GM12878 (cell line): ENCODE results near the gene JADE3. TPM values are rescaled to one million over a fixed set of nuclear protein-coding genes. Genes with fewer than 3 reads are reported as not detected.

Source experiments
- ATAC-seq: fragments of 200-7000 bp; cut with Tn5 transposase; 3 replicates; pipeline ENCODE4 v1.9.1; 2020; ENCODE audit warnings: mild to moderate bottlenecking, moderate library complexity
- BruUV-seq: library from RNA; stranded (reverse); fragments of 400-500 nt; replicated peaks from 2 replicates; lab custom pipeline; 2021; lab: Mats Ljungman, UMichigan
- CTCF ChIA-PET: fragments of 300-600 bp; sonication (Branson Sonifier 250); formaldehyde crosslinking; extraction: SDS; loops from one replicate; lab custom pipeline; 2021; ENCODE audit warnings: inconsistent platforms; lab: Yijun Ruan, JAX
- POLR2A ChIA-PET: fragments of 350-600 bp; formaldehyde crosslinking; extraction: SDS; loops from one replicate; lab custom pipeline; 2021; ENCODE audit warnings: inconsistent platforms; lab: Charles Lee
- RAD21 ChIA-PET: fragments of 300-600 bp; sonication (Branson Sonifier 250); formaldehyde crosslinking; loops from one replicate; lab custom pipeline; 2023; ENCODE audit warnings: antibody characterized with exemption; ENCODE audit not compliant: unreplicated experiment; lab: Charles Lee
- SMC1A ChIA-PET: fragments of 300-600 bp; sonication (Branson Sonifier 250); formaldehyde crosslinking; loops from one replicate; lab custom pipeline; 2023; ENCODE audit not compliant: unreplicated experiment, uncharacterized antibody; lab: Charles Lee
- DNase-seq: peaks from one replicate; pipeline ENCODE4 v3.0.0-alpha.2; 2011; ENCODE audit warnings: low read depth, low spot score
- FAIRE-seq: peaks from 3 replicates; lab custom pipeline; 2011; peaks lifted over from hg19 to GRCh38; lab: Jason Lieb, UNC
- H2AFZ ChIP-seq: 2 replicates; pipeline ENCODE4 v1.6.0; 2011; ENCODE audit warnings: low read depth, low read length, control low read depth; ENCODE audit not compliant: control insufficient read depth
- H3K27ac ChIP-seq: 2 replicates; pipeline ENCODE4 v1.5.1; 2011; ENCODE audit warnings: control low read depth; ENCODE audit not compliant: control insufficient read depth, insufficient read depth
- H3K27me3 ChIP-seq, 2 experiments: replicated peaks in 1 of 2; 2 replicates each; pipeline versions ENCODE4 v1.6.0 to v1.6.1; 2011; ENCODE audit warnings: low read length in 1 of 2; ENCODE audit not compliant: control insufficient read depth in 2 of 2, insufficient read depth in 2 of 2
- H3K36me3 ChIP-seq, 2 experiments: 2 replicates each; pipeline ENCODE4 v1.5.1; 2011; ENCODE audit warnings: low read length in 1 of 2; ENCODE audit not compliant: control insufficient read depth in 2 of 2, insufficient read depth in 2 of 2
- H3K4me1 ChIP-seq: 2 replicates; pipeline ENCODE4 v1.6.1; 2011; ENCODE audit warnings: mild to moderate bottlenecking, low read length, moderate library complexity, mixed read lengths; ENCODE audit not compliant: control insufficient read depth, insufficient read depth
- H3K4me2 ChIP-seq: 2 replicates; pipeline ENCODE4 v1.6.0; 2011; ENCODE audit warnings: control low read depth; ENCODE audit not compliant: control insufficient read depth, insufficient read depth
- H3K4me3 ChIP-seq: fragments of 200-600 bp; sonication (generic); 2 replicates; pipeline ENCODE4 v1.5.1; 2016
- H3K79me2 ChIP-seq: 2 replicates; pipeline ENCODE4 v1.6.0; 2011; ENCODE audit warnings: low read length; ENCODE audit not compliant: control insufficient read depth, insufficient read depth
- H3K9ac ChIP-seq: 2 replicates; pipeline ENCODE4 v1.8.0; 2011; ENCODE audit warnings: low read length, control low read depth, mixed read lengths; ENCODE audit not compliant: control insufficient read depth, insufficient read depth
- H3K9me3 ChIP-seq: replicated peaks from 3 replicates; pipeline ENCODE4 v1.5.1; 2011; ENCODE audit warnings: mild to moderate bottlenecking, low read length; ENCODE audit not compliant: control insufficient read depth, insufficient read depth
- H4K20me1 ChIP-seq: 2 replicates; pipeline ENCODE4 v1.6.0; 2011; ENCODE audit not compliant: control insufficient read depth, insufficient read depth
- BMI1 ChIP-seq: fragments of 450-650 bp; IDR thresholded peaks from 2 replicates; pipeline ENCODE4 v1.6.1; 2016; ENCODE audit warnings: mild to moderate bottlenecking, moderate library complexity, borderline replicate concordance
- CTCF ChIP-seq, 3 experiments: IDR thresholded peaks in 2 of 3; conservative IDR thresholded peaks in 1 of 3; 2 replicates each; pipeline ENCODE4 v1.5.1; 2011; ENCODE audit warnings: low read depth in 3 of 3, low read length in 3 of 3, mild to moderate bottlenecking in 3 of 3, control low read depth in 2 of 3, moderate library complexity in 2 of 3, inconsistent platforms in 1 of 3, mixed read lengths in 1 of 3; ENCODE audit not compliant: control insufficient read depth in 2 of 3, insufficient read depth in 1 of 3; ENCODE audit errors: extremely low read depth in 1 of 3
- EED ChIP-seq: sonication (generic); IDR thresholded peaks from 2 replicates; pipeline ENCODE4 v1.6.1; 2016; ENCODE audit warnings: antibody characterized with exemption, low read depth
- ESRRA ChIP-seq: IDR thresholded peaks from 2 replicates; pipeline ENCODE4 v1.6.1; 2012; ENCODE audit warnings: mild to moderate bottlenecking, low read length, improper control_type of control experiment
- ETV6 ChIP-seq, 2 experiments: fragments of 450-650 bp in 1 of 2; IDR thresholded peaks in 1 of 2; conservative IDR thresholded peaks in 1 of 2; 2 replicates each; pipeline ENCODE4 v1.6.1; 2014; ENCODE audit warnings: antibody characterized with exemption in 1 of 2, borderline replicate concordance in 1 of 2, low read depth in 1 of 2, mild to moderate bottlenecking in 1 of 2, moderate library complexity in 1 of 2
- FOS ChIP-seq: IDR thresholded peaks from 3 replicates; pipeline ENCODE4 v1.6.1; 2011; ENCODE audit warnings: borderline replicate concordance; ENCODE audit not compliant: insufficient read length; ENCODE audit errors: extremely low read depth
- GATAD2B ChIP-seq: fragments of 450-650 bp; conservative IDR thresholded peaks from 2 replicates; pipeline ENCODE4 v1.6.1; 2017; ENCODE audit warnings: low read depth, mild to moderate bottlenecking, moderate library complexity
- HDAC6 ChIP-seq: fragments of 200-600 bp; sonication (generic); IDR thresholded peaks from one replicate; pipeline ENCODE4 v1.8.0; 2017; ENCODE audit warnings: antibody characterized with exemption; ENCODE audit not compliant: unreplicated experiment
- MEF2A ChIP-seq: IDR thresholded peaks from 2 replicates; pipeline ENCODE4 v1.6.1; 2011; ENCODE audit warnings: low read depth, mild to moderate bottlenecking, low read length, moderate library complexity; ENCODE audit not compliant: insufficient read depth
- NFYA ChIP-seq: IDR thresholded peaks from 2 replicates; pipeline ENCODE4 v1.6.1; 2011; ENCODE audit warnings: low read depth, mild to moderate bottlenecking, low read length, improper control_type of control experiment, borderline replicate concordance
- REST ChIP-seq: IDR thresholded peaks from 2 replicates; pipeline ENCODE4 v1.6.1; 2012; ENCODE audit warnings: mild to moderate bottlenecking, low read depth, low read length
- SMC3 ChIP-seq: IDR thresholded peaks from 2 replicates; pipeline ENCODE4 v1.6.1; 2011; ENCODE audit warnings: low read length, improper control_type of control experiment, borderline replicate concordance
- STAT1 ChIP-seq: fragments of 450-650 bp; conservative IDR thresholded peaks from 2 replicates; pipeline ENCODE4 v1.6.1; 2014; ENCODE audit warnings: antibody characterized with exemption, mild to moderate bottlenecking
- TARDBP ChIP-seq: IDR thresholded peaks from 2 replicates; pipeline ENCODE4 v1.6.1; 2016; ENCODE audit warnings: borderline replicate concordance
- WGBS: methylation state at CpG from one replicate; pipeline ENCODE4 v1.1.6; 2016; ENCODE audit warnings: low lambda C conversion rate; ENCODE audit not compliant: insufficient replicate concordance, insufficient coverage; ENCODE audit errors: missing lambda C conversion rate; 5-methylcytosine and 5-hydroxymethylcytosine counted together
- in situ Hi-C: fragments of 300-500 bp; cut with MboI; formaldehyde crosslinking; loops from 9 replicates; pipeline ENCODE4 v1.14.3; 2018; ENCODE audit warnings: mixed read lengths
- intact Hi-C: fragments of 100-400 bp; cut with micrococcal nuclease; formaldehyde crosslinking; loops from one replicate; pipeline ENCODE4 v1.14.2; 2022; ENCODE audit not compliant: unreplicated experiment
- polyA plus RNA-seq, 11 experiments: library from polyadenylated mRNA; depleted of rRNA in 4 of 11; unstranded in 6 of 11; stranded (reverse) in 5 of 11; fragments of >200 nt; fragmentation: Nextera tagmentation in 4 of 11; fragmentation: Illumina TruSeq in 1 of 11; extraction: Ambion mirVana in 4 of 11; extraction: Trizol in 1 of 11; gene quantifications; 1 replicate in 1 of 11; 2 replicates in 10 of 11; pipeline versions ENCODE4 v1.2.1 to v1.2.3, GENCODE V29; 2011 to 2016; ENCODE audit warnings: inconsistent platforms in 2 of 11, missing spikeins in 2 of 11, low read depth in 1 of 11
- total RNA-seq, 4 experiments: library from RNA; depleted of rRNA in 3 of 4; stranded (reverse); fragments of >200 nt in 3 of 4; fragmentation: Illumina TruSeq in 1 of 4; extraction: Trizol in 1 of 4; gene quantifications; 2 replicates each; pipeline versions ENCODE4 v1.2.1 to v1.2.3, GENCODE V29; 2013 to 2021

JADE3 gene
- total and polyA plus RNA-seq, 10 of the 15 experiments (the other 5 are each of a cell fraction or from before 2014, with no cell fraction given), result 0.06 to 13.0 (median 0.65) TPM

GRCh38 chrX:47030339-47030738 lies 118.1 kb downstream of the JADE3 start (continued):
- peak; percentile 55; the same call in 1 of the 2 replicates for TF ChIP-seq SMC3

DNA sequence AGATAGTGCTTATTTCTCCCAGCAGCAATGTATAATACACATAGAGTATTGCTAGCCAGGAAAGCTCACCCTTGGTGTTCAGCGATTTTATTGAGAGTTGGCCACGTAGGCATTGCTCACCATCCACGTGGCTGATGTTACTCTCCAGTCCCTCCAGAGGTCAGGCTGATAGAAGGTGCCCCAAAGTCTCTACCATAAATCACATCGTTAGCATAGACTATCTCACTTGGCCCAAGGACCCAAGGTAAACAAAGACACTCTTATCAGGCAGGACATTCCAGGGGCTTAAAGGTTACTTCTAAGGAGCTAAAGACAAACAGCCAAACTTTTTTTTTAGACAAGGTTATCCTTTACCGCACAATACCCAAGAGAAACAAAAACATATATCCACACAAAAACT lies 135.8 kb downstream of the JADE3 start:
- WGBS, result 31% methylated on average over 5 of the region's 5 CpGs
- Histone ChIP-seq H3K4me3 (no peak overlapping the region), H3K4me1 (no peaks in the 10 kb centered on the region), H3K4me2 (no peak overlapping the region), H3K9me3 (peaks cover under 1% of the 10 kb centered on the region; the same call in 1 of the 3 replicates), H3K27me3 (no peaks in the 10 kb centered on the region), H4K20me1 (no peaks in the 10 kb centered on the region), H3K79me2 (no peaks in the 10 kb centered on the region), H3K27ac (no peak overlapping the region), H3K9ac (no peak overlapping the region), H2AFZ (no peak overlapping the region), H3K36me3 (no peaks in the 10 kb centered on the region)
- FAIRE-seq (no peak), ATAC-seq (no peak), DNase-seq (no peak)
- SMC1A ChIA-PET, result no interaction called here
- RAD21 ChIA-PET, result no interaction called here
- in situ Hi-C loops, result no loop called here
- POLR2A ChIA-PET, result interaction anchor here (0.7 to 1.0 kb wide), 2 partner anchors 11 to 24 kb away, joined by 3 to 4 read pairs; no protein-coding TSS in a partner anchor
- CTCF ChIA-PET, result no interaction called here
- no TSS peak for BruUV-seq
- TF ChIP-seq ETV6 (conservative IDR thresholded peaks at IDR 0.05 in 1 of 2, IDR thresholded peaks at IDR 0.05 in 1 of 2; ENCODE audit: borderline replicate concordance in 1 of 2, low read depth in 1 of 2) (no peak), ESRRA (no peak), CTCF (IDR thresholded peaks at IDR 0.05 in 2 of 3, conservative IDR thresholded peaks at IDR 0.05 in 1 of 3; ENCODE audit: control insufficient read depth in 2 of 3, extremely low read depth in 1 of 3, insufficient read depth in 1 of 3, low read depth in 3 of 3, low read length in 3 of 3) (no peak), BMI1 (no peak), MEF2A (no peak), NFYA (no peak), HDAC6 (no peak), GATAD2B (no peak), STAT1 (no peak), EED (no peak), REST (no peak), FOS (no peak), TARDBP (no peak)
- intact Hi-C loops, result no loop called here
